Heart left ventricle (tissue), 16 donors: ENCODE results near the gene GJB4. TPM values are rescaled to one million over a fixed set of nuclear protein-coding genes. Genes with fewer than 3 reads are reported as not detected.
"Not testable (repeated sequence)": the region's sequence is repeated elsewhere in the genome, so short reads cannot be mapped to it uniquely, and the experiment has no call there.

Experiments
- ATAC-seq, 4 donors: fragments of 200-7000 bp; cut with Tn5 transposase; one replicate each; pipeline ENCODE4 v1.9.1; 2020 to 2022; ENCODE audit warnings: moderate library complexity in 4 of 4, mild to moderate bottlenecking in 3 of 4, moderate number of reproducible peaks in 1 of 4
- DNase-seq, 5 donors: peaks; one replicate each; pipeline ENCODE4 v3.0.0-alpha.2; 2020
- H3K27ac ChIP-seq, 12 donors: fragments of 200-600 bp; sonication (generic) in 4 of 12; one replicate each; pipeline versions ENCODE4 v1.5.0 to v1.8.0; 2016 to 2022; ENCODE audit warnings: mild to moderate bottlenecking in 2 of 12
- H3K27me3 ChIP-seq, 9 donors: fragments of 200-600 bp; sonication (generic) in 2 of 9; one replicate each; pipeline versions ENCODE4 v1.5.1 to v1.8.0; 2016 to 2022; ENCODE audit warnings: mild to moderate bottlenecking in 3 of 9
- H3K36me3 ChIP-seq, 9 donors: fragments of 200-600 bp; sonication (generic) in 2 of 9; one replicate each; pipeline versions ENCODE4 v1.5.0 to v1.8.0; 2018 to 2022; ENCODE audit warnings: mild to moderate bottlenecking in 2 of 9
- H3K4me1 ChIP-seq, 12 donors: fragments of 200-600 bp; sonication (generic) in 4 of 12; one replicate each; pipeline versions ENCODE4 v1.5.0 to v1.8.0; 2016 to 2022; ENCODE audit warnings: mild to moderate bottlenecking in 3 of 12
- H3K4me3 ChIP-seq, 12 donors: fragments of 200-600 bp; sonication (generic) in 4 of 12; one replicate each; pipeline versions ENCODE4 v1.5.0 to v1.8.0; 2017 to 2022; ENCODE audit warnings: mild to moderate bottlenecking in 9 of 12, moderate library complexity in 4 of 12
- H3K9me3 ChIP-seq, 12 donors: fragments of 200-600 bp; sonication (generic) in 4 of 12; one replicate each; pipeline versions ENCODE4 v1.5.0 to v1.8.0; 2016 to 2022; ENCODE audit warnings: mild to moderate bottlenecking in 1 of 12
- CTCF ChIP-seq, 12 donors: fragments of 200-600 bp; sonication (generic) in 4 of 12; IDR thresholded peaks; one replicate each; pipeline versions ENCODE4 v1.5.0 to v1.8.0; 2018 to 2022; ENCODE audit warnings: antibody characterized with exemption in 12 of 12, mild to moderate bottlenecking in 5 of 12
- POLR2A ChIP-seq, 2 donors: fragments of 450-650 bp; IDR thresholded peaks; one replicate each; pipeline ENCODE4 v1.6.1; 2017; ENCODE audit warnings: antibody characterized with exemption in 2 of 2, mild to moderate bottlenecking in 2 of 2, moderate library complexity in 2 of 2
- WGBS, 4 donors: extraction: QIAGEN DNeasy Blood & Tissue Kit in 2 of 4; methylation state at CpG; one replicate each; pipeline versions ENCODE4 v1.1.5 to v1.1.7; 2013 to 2018; 5-methylcytosine and 5-hydroxymethylcytosine counted together
- intact Hi-C, 10 donors: fragments of 100-400 bp; cut with DNase I; formaldehyde crosslinking; loops; one replicate each; pipeline versions ENCODE4 v1.11.1 to v1.14.2; 2022
- polyA plus RNA-seq, 2 donors: library from polyadenylated mRNA; stranded (reverse); fragments of 200-250 nt; gene quantifications; one replicate each; pipeline ENCODE4 v1.2.3, GENCODE V29; 2013
- total RNA-seq, 9 donors: library from RNA; depleted of rRNA in 2 of 9; stranded (reverse); fragments of >200 nt in 2 of 9; fragmentation: NEBNext Ultra II Directional in 3 of 9; extraction: Animal tissue kit (Norgen Biotek cat#: 25700) in 3 of 9; gene quantifications; one replicate each; pipeline versions ENCODE4 v1.1.0 to v1.2.4, GENCODE V29; 2016 to 2023
- donor health status: ischemic (EF 13 %, LVEDD 7.1; RV severe dilation, severe dysfunction).
- donor health status: healthy with polysubstance abuse.
- donor health status: DM: no; HTN: yes; CAD: no.
- donor health status: DM: no; HTN: no; CAD: no.
- donor health status: ischemic (EF 25% LVEDD 6.9; RV normal size, moderate dysfunction).
- donor health status: ischemic (EF 25% LVEDD 5.7; RV mildly dilated, moderate dysfunction).
- donor health status: healthy.
- donor health status: DM: yes; HTN: yes; CAD: no.
- donor health status: ischemic (EF 35%, LVEDD 5.7; RV mildly dilated, moderate dysfunction).
- donor health status: nonischemic (EF 11% LVEDD 7.7; RV severe dilation, severe dysfunction).
- donor health status: DM: yes; HTN: yes; CAD: no.
- donor health status: PGD.
- donor health status: ischemic (EF 29% LVEDD 5.4; RV normal size, mild dysfunction).
- donor health status: nonischemic (EF 23%, LVEDD 6.1; RV moderate dilation, normal function).

Gene GJB4
- total and polyA plus RNA-seq, 11 donors, result not detected

GRCh38 chr1:34806396-34806795 lies 46.9 kb downstream of the GJB4 start:
- Histone ChIP-seq H3K4me3 (no peak overlapping the region), H3K27ac (no peak overlapping the region), H3K4me1 (peaks cover 0 to 10% (median 0%) of the 10 kb centered on the region in 12 donors), H3K9me3 (peaks cover 0 to 14% (median 0%) of the 10 kb centered on the region in 12 donors), H3K36me3 (peaks cover 0 to 9% (median 0%) of the 10 kb centered on the region in 9 donors), H3K27me3 (no peaks in the 10 kb centered on the region)
- intact Hi-C loops, result no loop called here
- WGBS, 4 donors, result 47 to 75% (median 52%) methylated on average over 3 of the region's 3 CpGs
- TF ChIP-seq CTCF (IDR thresholded peaks at IDR 0.05) (no peak), POLR2A (IDR thresholded peaks at IDR 0.05) (no peak)
- ATAC-seq (no peak), DNase-seq (no peak)

GRCh38 chr1:34808051-34808810 lies 48.7 kb downstream of the GJB4 start:
- Histone ChIP-seq H3K27me3 (no peaks in the 10 kb centered on the region), H3K4me1 (peaks cover 0 to 10% (median 0%) of the 10 kb centered on the region in 12 donors), H3K27ac (no peak overlapping the region), H3K36me3 (peaks cover 0 to 9% (median 0%) of the 10 kb centered on the region in 9 donors), H3K4me3 (no peak overlapping the region), H3K9me3 (peaks cover 0 to 12% (median 0%) of the 10 kb centered on the region in 12 donors)
- peak in 1 of 4 donors; percentile 34 for ATAC-seq
- intact Hi-C loops, result no loop called here
- 82 to 91% (median 86%) methylated on average over 7 to 9 of the region's 9 CpGs for WGBS, 4 donors
- no peak for DNase-seq
- TF ChIP-seq CTCF (IDR thresholded peaks at IDR 0.05) (no peak), POLR2A (IDR thresholded peaks at IDR 0.05) (no peak)

- ATAC-seq, H3K27ac ChIP-seq, H3K4me3 ChIP-seq, H3K27me3 ChIP-seq, H3K9me3 ChIP-seq, DNase-seq, H3K4me1 ChIP-seq, intact Hi-C loops, H3K36me3 ChIP-seq: not testable (repeated sequence)
- 93 to 100% (median 94%) methylated on average over 3 of the region's 3 CpGs for WGBS, 4 donors
These were observed 51.2 kb downstream of the GJB4 start for GRCh38 chr1:34810781-34811180.

Other genes starting within 250 kb of the GJB4 start
- gene GJB5, start 4.7 kb upstream of the GJB4 start, total RNA-seq, result not detected
- not detected for gene GJB5, start 4.7 kb upstream of the GJB4 start, polyA plus RNA-seq
- gene GJB3, start 21.5 kb downstream of the GJB4 start, total RNA-seq, result not detected
- gene GJB3, start 21.5 kb downstream of the GJB4 start, polyA plus RNA-seq, result not detected
- gene GJA4, start 33.3 kb downstream of the GJB4 start, total RNA-seq, result 10 to 100 TPM; 14.2 to 78.0 (median 22.6) TPM
- gene GJA4, start 33.3 kb downstream of the GJB4 start, polyA plus RNA-seq, result 10 to 100 TPM; 23.0 to 36.9 TPM
- gene SMIM12, start 100.0 kb downstream of the GJB4 start, total RNA-seq, result 10 to 100 TPM; 33.5 to 52.4 (median 37.8) TPM
- 10 to 100 TPM; 16.1 to 98.5 TPM for gene SMIM12, start 100.0 kb downstream of the GJB4 start, polyA plus RNA-seq
- under 1 TPM in 2 of 9 donors, not detected in 7; 0.07 to 0.51 TPM for gene DLGAP3, start 169.9 kb downstream of the GJB4 start, total RNA-seq
- gene DLGAP3, start 169.9 kb downstream of the GJB4 start, polyA plus RNA-seq, result under 1 TPM in 1 of 2 donors, not detected in 1; 0.10 TPM
- gene TMEM35B, start 225.6 kb downstream of the GJB4 start, total RNA-seq, result 10 to 100 TPM in 4 of 9 donors, 1 to 10 TPM in 5; 4.0 to 19.9 (median 8.6) TPM
- 10 to 100 TPM; 12.3 to 19.5 TPM for gene TMEM35B, start 225.6 kb downstream of the GJB4 start, polyA plus RNA-seq